Neural progenitor cell (in vitro differentiated cells): ENCODE measurements around the gene ARHGAP4. TPM values are rescaled to one million over a fixed set of nuclear protein-coding genes. Genes with fewer than 3 reads are reported as not detected.
A peak's percentile ranks its signal among the peaks of the same experiment; 100 is the strongest.

Experiments
- DNase-seq: peaks from one replicate; pipeline ENCODE4 v3.0.0-alpha.2; 2016; ENCODE audit warnings: low spot score
- H2AFZ ChIP-seq: fragments of 200-600 bp; sonication (generic); replicated peaks from 2 replicates; pipeline ENCODE4 v1.6.1; 2016; ENCODE audit warnings: antibody characterized with exemption
- H3F3A ChIP-seq: fragments of 200-600 bp; sonication (generic); 2 replicates; pipeline ENCODE4 v1.6.1; 2016; ENCODE audit warnings: antibody characterized with exemption, low read depth
- H3K27ac ChIP-seq: fragments of 200-600 bp; sonication (generic); 2 replicates; pipeline ENCODE4 v1.5.1; 2016; ENCODE audit warnings: mild to moderate bottlenecking
- H3K27me3 ChIP-seq: fragments of 200-600 bp; sonication (generic); 2 replicates; pipeline ENCODE4 v1.6.1; 2016; ENCODE audit warnings: mild to moderate bottlenecking, moderate library complexity
- H3K36me3 ChIP-seq: fragments of 200-600 bp; sonication (generic); 2 replicates; pipeline ENCODE4 v1.5.1; 2016
- H3K4me1 ChIP-seq: fragments of 200-600 bp; sonication (generic); 2 replicates; pipeline ENCODE4 v1.6.1; 2016; ENCODE audit warnings: mixed run types
- H3K4me2 ChIP-seq: fragments of 200-600 bp; sonication (generic); 2 replicates; pipeline ENCODE4 v1.6.1; 2016
- H3K4me3 ChIP-seq: fragments of 200-600 bp; sonication (generic); 2 replicates; pipeline ENCODE4 v1.5.1; 2016
- H3K79me2 ChIP-seq: fragments of 200-600 bp; sonication (generic); 2 replicates; pipeline ENCODE4 v1.6.1; 2016; ENCODE audit warnings: low read depth
- H3K9ac ChIP-seq: fragments of 200-600 bp; sonication (generic); 2 replicates; pipeline ENCODE4 v1.6.1; 2016
- H3K9me3 ChIP-seq: fragments of 200-600 bp; sonication (generic); 2 replicates; pipeline ENCODE4 v1.5.1; 2016; ENCODE audit warnings: low read depth
- H4K20me1 ChIP-seq: fragments of 200-600 bp; sonication (generic); 2 replicates; pipeline ENCODE4 v1.6.1; 2016; ENCODE audit warnings: low read depth
- H3K27ac Mint-ChIP-seq: 3 replicates; pipeline ENCODE4 v1.8.0; 2021; ENCODE audit warnings: mixed read lengths
- H3K27me3 Mint-ChIP-seq: 2 replicates; pipeline ENCODE4 v1.8.0; 2022; ENCODE audit warnings: low read depth, mild to moderate bottlenecking, inconsistent platforms, moderate library complexity, mixed read lengths; ENCODE audit not compliant: insufficient read depth
- H3K36me3 Mint-ChIP-seq: 3 replicates; pipeline ENCODE4 v1.8.0; 2021; ENCODE audit warnings: mixed read lengths
- H3K4me1 Mint-ChIP-seq: 3 replicates; pipeline ENCODE4 v1.8.0; 2021; ENCODE audit warnings: mixed read lengths
- H3K4me3 Mint-ChIP-seq: 3 replicates; pipeline ENCODE4 v1.8.0; 2021; ENCODE audit warnings: mild to moderate bottlenecking, moderate library complexity, mixed read lengths
- H3K9me3 Mint-ChIP-seq: 3 replicates; pipeline ENCODE4 v1.8.0; 2020; ENCODE audit warnings: mixed read lengths
- EZH2 ChIP-seq: fragments of 200-600 bp; sonication (generic); IDR thresholded peaks from 2 replicates; pipeline ENCODE4 v1.6.1; 2017; ENCODE audit warnings: antibody characterized with exemption, mild to moderate bottlenecking, moderate library complexity
- EZH2phosphoT487 ChIP-seq: fragments of 200-600 bp; sonication (generic); IDR thresholded peaks from 2 replicates; pipeline ENCODE4 v1.6.1; 2017; ENCODE audit warnings: antibody characterized with exemption
- total RNA-seq: library from RNA; depleted of rRNA; stranded (reverse); fragments of >200 nt; gene quantifications from 2 replicates; pipeline ENCODE4 v1.2.3, GENCODE V29; 2015; ENCODE audit warnings: low replicate concordance
- TF ChIP-seq, protein P1 (sequence below): fragments of 200-600 bp; sonication (generic); IDR thresholded peaks from 2 replicates; pipeline ENCODE4 v1.5.1; 2017; ENCODE audit warnings: antibody characterized with exemption, mild to moderate bottlenecking

Gene ARHGAP4
- total RNA-seq, 1 donor from 2014 or later = 5.1 TPM

DNA sequence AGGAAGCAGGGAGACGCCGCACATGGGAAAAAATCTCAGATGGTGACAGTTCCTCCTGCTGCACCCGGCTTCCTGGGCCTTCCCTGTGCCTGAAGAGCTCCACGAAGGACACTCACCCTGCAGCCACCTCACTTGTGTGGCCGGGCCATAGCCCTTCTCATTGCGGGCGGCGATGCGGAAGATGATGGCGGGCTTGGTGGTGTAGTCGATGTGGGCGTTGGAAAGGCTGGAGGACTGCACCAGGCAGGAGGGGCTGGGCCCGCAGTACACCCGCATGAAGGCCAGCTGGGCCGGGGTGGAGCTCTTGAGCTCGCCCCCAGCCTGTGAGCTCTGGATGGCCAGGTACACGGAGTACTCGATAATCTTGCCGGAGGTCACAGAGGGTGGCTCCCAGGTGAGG is 24.1 kb upstream of the ARHGAP4 start:
- H3K27me3 Mint-ChIP-seq = peaks cover 12% of the 10 kb centered on the region
- H3K4me3 ChIP-seq = no peak overlapping the region
- H3K9ac ChIP-seq = no peak overlapping the region
- no peaks in the 10 kb centered on the region for H3K9me3 Mint-ChIP-seq
- TF ChIP-seq EZH2 (no peak), EZH2phosphoT487 (no peak)
- TF ChIP-seq, protein P1, sequence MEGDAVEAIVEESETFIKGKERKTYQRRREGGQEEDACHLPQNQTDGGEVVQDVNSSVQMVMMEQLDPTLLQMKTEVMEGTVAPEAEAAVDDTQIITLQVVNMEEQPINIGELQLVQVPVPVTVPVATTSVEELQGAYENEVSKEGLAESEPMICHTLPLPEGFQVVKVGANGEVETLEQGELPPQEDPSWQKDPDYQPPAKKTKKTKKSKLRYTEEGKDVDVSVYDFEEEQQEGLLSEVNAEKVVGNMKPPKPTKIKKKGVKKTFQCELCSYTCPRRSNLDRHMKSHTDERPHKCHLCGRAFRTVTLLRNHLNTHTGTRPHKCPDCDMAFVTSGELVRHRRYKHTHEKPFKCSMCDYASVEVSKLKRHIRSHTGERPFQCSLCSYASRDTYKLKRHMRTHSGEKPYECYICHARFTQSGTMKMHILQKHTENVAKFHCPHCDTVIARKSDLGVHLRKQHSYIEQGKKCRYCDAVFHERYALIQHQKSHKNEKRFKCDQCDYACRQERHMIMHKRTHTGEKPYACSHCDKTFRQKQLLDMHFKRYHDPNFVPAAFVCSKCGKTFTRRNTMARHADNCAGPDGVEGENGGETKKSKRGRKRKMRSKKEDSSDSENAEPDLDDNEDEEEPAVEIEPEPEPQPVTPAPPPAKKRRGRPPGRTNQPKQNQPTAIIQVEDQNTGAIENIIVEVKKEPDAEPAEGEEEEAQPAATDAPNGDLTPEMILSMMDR = no peak
- H3K27ac ChIP-seq = no peak overlapping the region
- H3K79me2 ChIP-seq = peaks cover 11% of the 10 kb centered on the region
- no peak overlapping the region for H2AFZ ChIP-seq
- no peak overlapping the region for H3K4me3 Mint-ChIP-seq
- H3K9me3 ChIP-seq = no peaks in the 10 kb centered on the region
- peaks cover 6% of the 10 kb centered on the region for H4K20me1 ChIP-seq
- no peak for DNase-seq
- no peak overlapping the region for H3K4me2 ChIP-seq
- peaks cover 33% of the 10 kb centered on the region for H3F3A ChIP-seq
- H3K27me3 ChIP-seq = no peaks in the 10 kb centered on the region
- peaks cover 34% of the 10 kb centered on the region for H3K4me1 Mint-ChIP-seq
- H3K36me3 ChIP-seq = no peaks in the 10 kb centered on the region
- H3K27ac Mint-ChIP-seq = no peak overlapping the region
- H3K36me3 Mint-ChIP-seq = peaks cover 29% of the 10 kb centered on the region
- H3K4me1 ChIP-seq = peaks cover 6% of the 10 kb centered on the region

DNA sequence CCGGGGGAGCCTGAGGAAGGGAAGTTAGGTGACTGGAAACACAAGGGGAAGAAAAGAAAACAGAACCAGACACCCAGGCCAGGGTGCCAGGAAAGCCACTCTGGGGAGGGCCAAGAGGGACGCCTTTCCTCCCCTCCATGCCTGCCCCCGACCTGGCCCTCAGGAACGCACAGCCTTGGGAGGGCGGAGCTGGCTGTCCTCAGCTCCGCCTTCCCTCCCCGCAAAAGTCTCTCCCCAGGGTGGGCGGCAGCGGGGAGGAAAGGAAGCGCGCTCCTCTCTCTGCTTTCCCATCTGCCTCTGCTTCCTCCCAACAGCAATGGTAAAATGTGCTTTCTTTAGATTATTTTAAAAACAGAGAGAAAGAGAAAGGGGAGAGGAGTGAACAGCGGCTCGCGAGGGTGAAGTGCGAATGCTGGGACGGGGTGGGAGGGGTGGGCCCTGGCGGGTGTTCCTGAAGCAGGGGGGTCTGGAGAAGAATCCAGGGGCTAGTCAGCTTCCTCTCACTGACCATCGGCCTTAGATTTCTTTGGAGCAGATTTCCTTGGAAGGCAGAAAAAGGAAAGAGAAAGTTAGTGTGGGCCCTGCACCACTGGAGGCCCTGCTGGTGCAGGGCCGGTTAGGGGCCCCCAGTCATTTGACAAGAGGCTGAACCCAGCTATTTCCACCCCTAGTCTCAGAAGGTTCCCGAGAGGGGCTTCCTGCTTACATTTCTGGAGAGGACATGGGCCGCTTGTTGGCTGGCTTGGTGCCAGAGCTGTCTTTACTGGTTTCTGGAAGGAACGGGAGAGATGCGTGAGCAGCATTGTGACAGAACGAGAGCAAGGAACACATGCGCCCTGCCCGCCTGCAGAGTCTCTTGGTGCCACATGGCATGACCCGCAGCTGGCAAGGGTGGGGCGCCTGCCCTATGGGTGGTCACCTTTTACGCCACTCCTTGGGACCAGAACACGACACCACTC is 23.1 kb upstream of the ARHGAP4 start:
- Histone ChIP-seq H3K9ac (no peak overlapping the region), H3K79me2 (peaks cover 11% of the 10 kb centered on the region), H3K36me3 (no peaks in the 10 kb centered on the region), H3K27ac (peak overlapping the region; percentile 80), H3K4me3 (no peak overlapping the region), H3K4me2 (no peak overlapping the region), H3K27me3 (no peaks in the 10 kb centered on the region), H3F3A (peaks cover 33% of the 10 kb centered on the region), H3K4me1 (peaks cover 6% of the 10 kb centered on the region), H3K9me3 (no peaks in the 10 kb centered on the region), H4K20me1 (peaks cover 6% of the 10 kb centered on the region), H2AFZ (no peak overlapping the region)
- Mint-ChIP-seq H3K27me3 (peaks cover 12% of the 10 kb centered on the region), H3K36me3 (peaks cover 24% of the 10 kb centered on the region), H3K9me3 (no peaks in the 10 kb centered on the region), H3K27ac (peak overlapping the region; percentile 74), H3K4me1 (peaks cover 34% of the 10 kb centered on the region), H3K4me3 (peak overlapping the region; percentile 44)
- TF ChIP-seq, protein P1 = no peak
- TF ChIP-seq EZH2 = no peak
- TF ChIP-seq EZH2phosphoT487 = no peak
- DNase-seq = peak; percentile 37

DNA sequence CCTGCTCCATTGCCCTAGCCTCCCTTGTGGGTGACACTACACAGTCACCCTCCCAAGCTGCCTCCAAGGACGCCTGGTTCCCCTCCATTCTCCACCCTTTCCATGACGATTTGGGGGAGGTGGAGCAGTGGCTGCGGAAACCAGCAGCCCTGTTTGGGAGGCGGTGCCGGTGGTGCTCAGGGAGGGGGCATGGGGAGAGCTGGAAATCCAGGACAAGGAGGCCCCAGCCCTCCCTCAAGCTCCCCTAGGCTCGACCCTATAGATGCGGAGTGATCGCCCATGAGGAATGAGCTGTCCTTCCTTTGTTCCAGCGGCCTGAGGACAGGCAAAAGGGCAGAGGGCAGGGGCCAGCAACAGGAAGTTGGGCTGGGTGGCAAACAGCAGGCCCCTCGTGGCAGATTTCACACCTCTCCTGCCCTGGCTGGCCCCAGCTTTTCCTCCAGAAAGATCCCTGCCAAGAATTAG is 22.0 kb upstream of the ARHGAP4 start:
- TF ChIP-seq, protein P1 = no peak
- no peak for TF ChIP-seq EZH2phosphoT487
- TF ChIP-seq EZH2 = no peak
- Histone ChIP-seq H4K20me1 (no peaks in the 10 kb centered on the region), H3K4me2 (no peak overlapping the region), H3K9me3 (no peaks in the 10 kb centered on the region), H2AFZ (no peak overlapping the region), H3K36me3 (no peaks in the 10 kb centered on the region), H3K27ac (peak overlapping the region; percentile 80), H3K4me3 (no peak overlapping the region), H3K27me3 (no peaks in the 10 kb centered on the region), H3K4me1 (peaks cover 6% of the 10 kb centered on the region), H3F3A (peaks cover 26% of the 10 kb centered on the region), H3K79me2 (peaks cover 9% of the 10 kb centered on the region), H3K9ac (no peak overlapping the region)
- H3K4me3 Mint-ChIP-seq = peak overlapping the region; percentile 51
- H3K27ac Mint-ChIP-seq = peak overlapping the region; percentile 74
- peaks cover 24% of the 10 kb centered on the region for H3K36me3 Mint-ChIP-seq
- H3K4me1 Mint-ChIP-seq = peaks cover 31% of the 10 kb centered on the region
- H3K27me3 Mint-ChIP-seq = peaks cover 12% of the 10 kb centered on the region
- no peaks in the 10 kb centered on the region for H3K9me3 Mint-ChIP-seq
- DNase-seq = peak; percentile 62
